MM.1S (cell line): ENCODE results near the gene PLOD1.

Experiments
- DNase-seq: peaks from one replicate; pipeline ENCODE4 v3.0.0-alpha.2; 2015
- H2AFZ ChIP-seq: fragments of 300-600 bp; sonication (generic); 2 replicates; pipeline ENCODE4 v1.6.0; 2016; ENCODE audit warnings: antibody characterized with exemption, low read length
- H3F3A ChIP-seq: fragments of 300-600 bp; sonication (generic); 2 replicates; pipeline ENCODE4 v1.6.1; 2016; ENCODE audit warnings: mild to moderate bottlenecking, antibody characterized with exemption, low read length, moderate library complexity, mixed read lengths; ENCODE audit not compliant: insufficient read depth
- H3K27ac ChIP-seq: fragments of 300-600 bp; sonication (generic); 2 replicates; pipeline ENCODE4 v1.5.1; 2016; ENCODE audit warnings: mild to moderate bottlenecking, low read length
- H3K27me3 ChIP-seq: fragments of 300-600 bp; sonication (generic); replicated peaks from 2 replicates; pipeline ENCODE4 v1.6.0; 2016; ENCODE audit warnings: low read length; ENCODE audit not compliant: insufficient read depth
- H3K36me3 ChIP-seq: fragments of 300-600 bp; sonication (generic); replicated peaks from 2 replicates; pipeline ENCODE4 v1.6.1; 2016; ENCODE audit warnings: mild to moderate bottlenecking, low read length, mixed read lengths; ENCODE audit not compliant: insufficient read depth
- H3K4me1 ChIP-seq: fragments of 300-600 bp; sonication (generic); 2 replicates; pipeline ENCODE4 v1.6.1; 2016; ENCODE audit warnings: low read length, mixed read lengths
- H3K4me2 ChIP-seq: fragments of 300-600 bp; sonication (generic); 2 replicates; pipeline ENCODE4 v1.6.0; 2016; ENCODE audit warnings: low read depth, low read length
- H3K4me3 ChIP-seq: fragments of 300-600 bp; sonication (generic); 2 replicates; pipeline ENCODE4 v1.5.1; 2016; ENCODE audit warnings: low read length, mixed read lengths
- H3K79me2 ChIP-seq: fragments of 300-600 bp; sonication (generic); 2 replicates; pipeline ENCODE4 v1.6.1; 2016; ENCODE audit warnings: mixed run types, low read length, mixed read lengths
- H3K9ac ChIP-seq: fragments of 300-600 bp; sonication (generic); 2 replicates; pipeline ENCODE4 v1.6.1; 2016; ENCODE audit warnings: low read length, mixed read lengths
- H3K9me2 ChIP-seq: fragments of 300-600 bp; sonication (generic); replicated peaks from 2 replicates; pipeline ENCODE4 v1.6.1; 2016; ENCODE audit warnings: mild to moderate bottlenecking, low read length, mixed read lengths; ENCODE audit not compliant: insufficient read depth
- H3K9me3 ChIP-seq: fragments of 300-600 bp; sonication (generic); replicated peaks from 2 replicates; pipeline ENCODE4 v1.6.1; 2016; ENCODE audit warnings: mild to moderate bottlenecking, low read length, mixed read lengths; ENCODE audit not compliant: insufficient read depth
- H4K20me1 ChIP-seq: fragments of 300-600 bp; sonication (generic); 2 replicates; pipeline ENCODE4 v1.6.1; 2016; ENCODE audit warnings: mild to moderate bottlenecking, low read length, moderate library complexity, mixed read lengths; ENCODE audit not compliant: insufficient read depth
- CTCF ChIP-seq: fragments of 300-600 bp; sonication (generic); IDR thresholded peaks from 2 replicates; pipeline ENCODE4 v1.5.1; 2016; ENCODE audit warnings: antibody characterized with exemption, low read length, mixed read lengths
- EZH2 ChIP-seq: fragments of 300-600 bp; sonication (generic); optimal IDR thresholded peaks from 2 replicates; pipeline ENCODE3; 2017; ENCODE audit warnings: low read depth, mild to moderate bottlenecking, antibody characterized with exemption, low read length, mixed read lengths
- EZH2phosphoT487 ChIP-seq: fragments of 300-600 bp; sonication (generic); IDR thresholded peaks from 2 replicates; pipeline ENCODE4 v1.6.1; 2018; ENCODE audit warnings: antibody characterized with exemption, low read length

PLOD1 gene

GRCh38 chr1:11999236-11999635 lies 64.7 kb downstream of the PLOD1 start:
- Histone ChIP-seq H3K9me3 (no peaks in the 10 kb centered on the region), H3K4me3 (no peak overlapping the region), H3K9ac (no peak overlapping the region), H3F3A (no peaks in the 10 kb centered on the region), H3K27ac (no peak overlapping the region), H3K9me2 (no peaks in the 10 kb centered on the region), H2AFZ (no peak overlapping the region), H3K27me3 (no peaks in the 10 kb centered on the region), H4K20me1 (no peaks in the 10 kb centered on the region), H3K79me2 (no peaks in the 10 kb centered on the region), H3K4me2 (no peak overlapping the region), H3K4me1 (no peaks in the 10 kb centered on the region), H3K36me3 (peaks cover 3% of the 10 kb centered on the region)
- no peak for DNase-seq
- no peak for TF ChIP-seq CTCF
- TF ChIP-seq EZH2phosphoT487 = no peak
- TF ChIP-seq EZH2 = no peak

GRCh38 chr1:12001249-12001917 lies 66.9 kb downstream of the PLOD1 start:
- H2AFZ ChIP-seq = no peak overlapping the region

GRCh38 chr1:12001996-12002493 lies 67.5 kb downstream of the PLOD1 start:
- H3K36me3 ChIP-seq = peaks cover 9% of the 10 kb centered on the region; the same call in 1 of the 2 replicates
- H3K27ac ChIP-seq = no peak overlapping the region
- no peaks in the 10 kb centered on the region for H3K79me2 ChIP-seq
- no peaks in the 10 kb centered on the region for H3F3A ChIP-seq
- H3K4me2 ChIP-seq = no peak overlapping the region
- no peaks in the 10 kb centered on the region for H3K9me2 ChIP-seq
- TF ChIP-seq CTCF (no peak), EZH2 (no peak), EZH2phosphoT487 (no peak)
- H3K4me3 ChIP-seq = no peak overlapping the region
- H3K9me3 ChIP-seq = no peaks in the 10 kb centered on the region
- H2AFZ ChIP-seq = no peak overlapping the region
- H3K4me1 ChIP-seq = no peaks in the 10 kb centered on the region
- no peak for DNase-seq
- no peak overlapping the region for H3K9ac ChIP-seq
- no peaks in the 10 kb centered on the region for H4K20me1 ChIP-seq
- no peaks in the 10 kb centered on the region for H3K27me3 ChIP-seq

More at GRCh38 chr1:12001249-12001917, 66.9 kb downstream of the PLOD1 start:
- TF ChIP-seq CTCF (peak; percentile 70), EZH2phosphoT487 (no peak)
- Histone ChIP-seq H3K27ac (no peak overlapping the region), H3K36me3 (peaks cover 9% of the 10 kb centered on the region; the same call in 1 of the 2 replicates), H3K9ac (no peak overlapping the region), H3F3A (no peaks in the 10 kb centered on the region), H3K79me2 (no peaks in the 10 kb centered on the region), H3K4me2 (no peak overlapping the region), H3K4me3 (no peak overlapping the region), H3K9me2 (no peaks in the 10 kb centered on the region), H3K9me3 (no peaks in the 10 kb centered on the region), H3K4me1 (no peaks in the 10 kb centered on the region), H3K27me3 (no peaks in the 10 kb centered on the region), H4K20me1 (no peaks in the 10 kb centered on the region)
- DNase-seq = peak; percentile 42
